Progenitor cell of endocrine pancreas (in vitro differentiated cells): ENCODE results near the gene COL11A1. TPM values are rescaled to one million over a fixed set of nuclear protein-coding genes. Genes with fewer than 3 reads are reported as not detected.

ENCODE experiments used
- DNase-seq: peaks from one replicate; pipeline ENCODE4 v3.0.0; 2021; ENCODE audit warnings: low spot score; ENCODE audit not compliant: unreplicated experiment
- H3K27ac Mint-ChIP-seq: 2 replicates; pipeline ENCODE4 v1.8.0; 2021; ENCODE audit warnings: mild to moderate bottlenecking, moderate library complexity, mixed read lengths
- H3K27me3 Mint-ChIP-seq: 2 replicates; pipeline ENCODE4 v1.8.0; 2021; ENCODE audit warnings: mixed read lengths
- H3K36me3 Mint-ChIP-seq: 2 replicates; pipeline ENCODE4 v1.8.0; 2022; ENCODE audit warnings: mixed read lengths; ENCODE audit not compliant: insufficient read depth
- H3K4me1 Mint-ChIP-seq: 2 replicates; pipeline ENCODE4 v1.8.0; 2021; ENCODE audit warnings: low read depth, mixed read lengths
- H3K4me3 Mint-ChIP-seq: 2 replicates; pipeline ENCODE4 v1.8.0; 2021; ENCODE audit warnings: low read depth, mild to moderate bottlenecking, moderate library complexity, mixed read lengths
- H3K9me3 Mint-ChIP-seq: 2 replicates; pipeline ENCODE4 v1.8.0; 2021; ENCODE audit warnings: low read depth, mixed read lengths
- CTCF ChIP-seq: fragments of 200-600 bp; sonication (generic); IDR thresholded peaks from one replicate; pipeline ENCODE4 v1.5.0; 2021; ENCODE audit warnings: antibody characterized with exemption, mild to moderate bottlenecking; ENCODE audit not compliant: unreplicated experiment
- total RNA-seq: library from RNA; stranded (reverse); gene quantifications from 2 replicates; pipeline ENCODE4 v1.2.1, GENCODE V29; 2021

Gene COL11A1
- total RNA-seq, 1 donor from 2014 or later: 2.3 TPM

- no peak for DNase-seq
- Mint-ChIP-seq H3K4me1 (no peaks in the 10 kb centered on the region), H3K36me3 (no peaks in the 10 kb centered on the region), H3K9me3 (no peaks in the 10 kb centered on the region), H3K4me3 (no peak overlapping the region), H3K27ac (no peak overlapping the region), H3K27me3 (no peaks in the 10 kb centered on the region)
- no peak for TF ChIP-seq CTCF
Measured at GRCh38 chr1:102875756-102876155, 232.6 kb downstream of the COL11A1 start.

GRCh38 chr1:102872526-102872925 is 235.8 kb downstream of the COL11A1 start:
- no peaks in the 10 kb centered on the region for H3K4me1 Mint-ChIP-seq
- H3K4me3 Mint-ChIP-seq: no peak overlapping the region
- H3K27ac Mint-ChIP-seq: no peak overlapping the region
- no peak for DNase-seq
- TF ChIP-seq CTCF: no peak
- peaks cover 12% of the 10 kb centered on the region for H3K9me3 Mint-ChIP-seq
- no peaks in the 10 kb centered on the region for H3K36me3 Mint-ChIP-seq
- H3K27me3 Mint-ChIP-seq: no peaks in the 10 kb centered on the region

- H3K9me3 Mint-ChIP-seq: peaks cover 12% of the 10 kb centered on the region
- no peak overlapping the region for H3K27ac Mint-ChIP-seq
- no peaks in the 10 kb centered on the region for H3K4me1 Mint-ChIP-seq
- H3K36me3 Mint-ChIP-seq: no peaks in the 10 kb centered on the region
- DNase-seq: no peak
- no peaks in the 10 kb centered on the region for H3K27me3 Mint-ChIP-seq
- no peak for TF ChIP-seq CTCF
- H3K4me3 Mint-ChIP-seq: no peak overlapping the region
Measured at GRCh38 chr1:102872097-102872496, 236.2 kb downstream of the COL11A1 start.

- Mint-ChIP-seq H3K9me3 (peaks cover 9% of the 10 kb centered on the region), H3K36me3 (peaks cover 1% of the 10 kb centered on the region), H3K4me3 (no peak overlapping the region), H3K4me1 (peaks cover 2% of the 10 kb centered on the region), H3K27me3 (no peaks in the 10 kb centered on the region), H3K27ac (no peak overlapping the region)
- DNase-seq: no peak
- TF ChIP-seq CTCF: no peak
Measured at GRCh38 chr1:102863704-102864103, 244.6 kb downstream of the COL11A1 start.

GRCh38 chr1:102861247-102861646 is 247.1 kb downstream of the COL11A1 start:
- Mint-ChIP-seq H3K36me3 (peaks cover 1% of the 10 kb centered on the region), H3K9me3 (peaks cover 6% of the 10 kb centered on the region), H3K27ac (no peak overlapping the region), H3K27me3 (no peaks in the 10 kb centered on the region), H3K4me3 (no peak overlapping the region), H3K4me1 (peaks cover 4% of the 10 kb centered on the region)
- TF ChIP-seq CTCF: no peak
- DNase-seq: no peak
